GM20000 (cell line): ENCODE data around the gene TNFRSF6B.

ENCODE experiments used
- DNase-seq: peaks from one replicate; pipeline ENCODE4 v3.0.0; 2012; ENCODE audit warnings: low spot score
- TF ChIP-seq, protein P1 (sequence below): IDR thresholded peaks from 2 replicates; pipeline ENCODE4 v1.5.1; 2012; ENCODE audit warnings: mild to moderate bottlenecking, control low read depth; ENCODE audit errors: extremely low read depth, missing control alignments

Gene TNFRSF6B

GRCh38 chr20:63744574-63745423 is 48.3 kb downstream of the TNFRSF6B start:
- TF ChIP-seq, protein P1, sequence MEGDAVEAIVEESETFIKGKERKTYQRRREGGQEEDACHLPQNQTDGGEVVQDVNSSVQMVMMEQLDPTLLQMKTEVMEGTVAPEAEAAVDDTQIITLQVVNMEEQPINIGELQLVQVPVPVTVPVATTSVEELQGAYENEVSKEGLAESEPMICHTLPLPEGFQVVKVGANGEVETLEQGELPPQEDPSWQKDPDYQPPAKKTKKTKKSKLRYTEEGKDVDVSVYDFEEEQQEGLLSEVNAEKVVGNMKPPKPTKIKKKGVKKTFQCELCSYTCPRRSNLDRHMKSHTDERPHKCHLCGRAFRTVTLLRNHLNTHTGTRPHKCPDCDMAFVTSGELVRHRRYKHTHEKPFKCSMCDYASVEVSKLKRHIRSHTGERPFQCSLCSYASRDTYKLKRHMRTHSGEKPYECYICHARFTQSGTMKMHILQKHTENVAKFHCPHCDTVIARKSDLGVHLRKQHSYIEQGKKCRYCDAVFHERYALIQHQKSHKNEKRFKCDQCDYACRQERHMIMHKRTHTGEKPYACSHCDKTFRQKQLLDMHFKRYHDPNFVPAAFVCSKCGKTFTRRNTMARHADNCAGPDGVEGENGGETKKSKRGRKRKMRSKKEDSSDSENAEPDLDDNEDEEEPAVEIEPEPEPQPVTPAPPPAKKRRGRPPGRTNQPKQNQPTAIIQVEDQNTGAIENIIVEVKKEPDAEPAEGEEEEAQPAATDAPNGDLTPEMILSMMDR: no peak
- DNase-seq: no peak

DNA sequence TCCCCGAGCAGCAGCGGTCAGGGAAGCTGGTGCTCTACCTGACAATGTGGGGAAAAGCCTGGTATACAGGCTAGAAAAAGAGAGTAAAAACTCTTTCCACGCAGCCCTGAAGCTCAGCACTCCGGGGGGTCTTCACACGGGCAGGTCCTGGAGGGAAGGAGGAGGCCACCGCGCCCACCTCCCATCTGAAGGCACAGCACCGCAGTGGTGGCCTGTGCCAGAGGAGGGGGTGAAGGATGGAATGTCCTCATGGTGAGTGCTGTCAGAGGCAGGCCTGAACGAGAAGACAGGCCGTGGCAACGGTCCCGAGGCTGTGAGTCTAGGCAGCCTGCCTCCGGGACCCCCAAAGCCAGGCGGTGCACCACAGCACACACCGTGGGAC is 49.0 kb downstream of the TNFRSF6B start:
- peak; percentile 28 for DNase-seq
- TF ChIP-seq, protein P1: no peak

DNA sequence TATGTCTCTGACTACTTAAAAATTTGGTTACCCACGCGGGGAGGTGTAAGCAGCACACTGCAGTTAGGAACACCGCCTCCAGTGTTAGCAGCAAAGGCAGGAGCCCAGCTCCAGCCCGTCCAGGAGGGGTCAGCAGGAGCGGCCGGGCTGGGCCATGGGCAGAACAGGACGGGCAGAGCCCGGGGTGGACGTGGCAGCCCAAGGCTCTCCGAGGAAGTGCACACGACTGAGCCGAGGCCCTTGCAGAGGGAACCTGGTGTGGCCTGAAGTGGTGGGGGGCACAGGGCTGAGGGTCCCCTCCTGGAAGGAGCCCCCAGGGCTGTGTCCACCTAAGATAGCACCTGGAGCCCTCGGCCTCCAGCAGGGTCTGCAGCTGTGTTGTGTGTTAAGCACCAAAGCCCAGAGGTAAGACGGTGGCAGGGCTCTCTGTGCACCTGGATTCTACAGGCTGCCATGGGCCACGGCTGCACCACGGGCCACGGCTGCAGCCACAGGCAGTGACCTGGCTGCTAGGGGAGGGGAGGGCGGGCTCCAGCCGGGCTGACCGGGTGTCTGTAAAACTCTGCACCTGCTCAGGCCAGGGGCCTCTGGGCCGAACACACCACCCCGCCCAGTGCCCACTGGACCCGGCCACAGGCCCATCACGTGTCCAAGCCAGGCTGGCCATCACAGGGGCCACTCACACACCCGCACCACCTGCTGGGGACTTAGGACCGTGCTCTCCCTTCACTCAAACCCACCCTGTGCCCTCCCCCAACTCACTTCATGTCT is 49.7 kb downstream of the TNFRSF6B start:
- DNase-seq: peak; percentile 30
- TF ChIP-seq, protein P1: no peak

GRCh38 chr20:63746751-63747315 is 50.4 kb downstream of the TNFRSF6B start:
- peak; percentile 15 for DNase-seq
- TF ChIP-seq, protein P1: no peak

DNA sequence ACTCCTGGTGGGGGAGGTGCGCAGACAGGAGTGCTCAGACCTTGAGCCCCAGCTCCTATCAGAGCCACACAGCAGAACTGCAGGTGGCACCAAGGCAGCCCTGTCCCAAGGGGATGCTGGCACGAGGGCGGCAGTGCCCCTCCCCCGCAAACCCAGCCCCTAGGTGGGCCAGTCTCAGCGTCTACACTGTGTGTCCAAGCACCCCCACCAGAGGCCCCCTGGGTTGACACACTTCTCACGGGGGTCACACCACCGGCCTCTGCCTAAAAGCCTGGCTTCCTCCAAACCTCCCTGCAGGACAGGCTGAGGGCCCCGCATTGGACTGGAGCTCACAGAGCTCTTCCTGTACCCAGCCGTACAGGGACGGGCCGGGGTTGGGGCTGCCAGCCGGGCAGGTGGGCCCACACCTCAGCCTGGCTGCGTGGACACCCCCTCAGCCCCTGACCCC is 51.2 kb downstream of the TNFRSF6B start:
- TF ChIP-seq, protein P1: no peak
- DNase-seq: peak; percentile 39
